Neural crest cell (in vitro differentiated cells): ENCODE data around the gene TECTA. TPM values are rescaled to one million over a fixed set of nuclear protein-coding genes. Genes with fewer than 3 reads are reported as not detected.

ENCODE experiments used
- DNase-seq: peaks from one replicate; pipeline ENCODE4 v3.0.0; 2021; ENCODE audit warnings: low read depth, mixed read lengths, low spot score
- H3K27ac Mint-ChIP-seq: one replicate; pipeline ENCODE4 v1.8.0; 2021; ENCODE audit warnings: mild to moderate bottlenecking, mixed read lengths; ENCODE audit not compliant: unreplicated experiment
- H3K27me3 Mint-ChIP-seq: 2 replicates; pipeline ENCODE4 v1.8.0; 2021; ENCODE audit warnings: low read depth, mild to moderate bottlenecking, mixed read lengths
- H3K36me3 Mint-ChIP-seq: 2 replicates; pipeline ENCODE4 v1.8.0; 2021; ENCODE audit warnings: low read depth, mild to moderate bottlenecking, mixed read lengths
- H3K4me1 Mint-ChIP-seq: 2 replicates; pipeline ENCODE4 v1.8.0; 2021; ENCODE audit warnings: mixed read lengths
- H3K4me3 Mint-ChIP-seq: one replicate; pipeline ENCODE4 v1.8.0; 2021; ENCODE audit warnings: mild to moderate bottlenecking, mixed read lengths
- H3K9me3 Mint-ChIP-seq: 2 replicates; pipeline ENCODE4 v1.8.0; 2021; ENCODE audit warnings: mixed read lengths
- CTCF ChIP-seq: fragments of 200-600 bp; sonication (generic); conservative IDR thresholded peaks from 2 replicates; pipeline ENCODE4 v1.5.0; 2021; ENCODE audit warnings: antibody characterized with exemption, mild to moderate bottlenecking
- total RNA-seq: library from RNA; stranded (reverse); gene quantifications from 2 replicates; pipeline ENCODE4 v1.2.1, GENCODE V29; 2021

TECTA gene
- total RNA-seq, 1 donor from 2014 or later: 1.5 TPM

- Mint-ChIP-seq H3K27ac (no peak overlapping the region), H3K36me3 (no peaks in the 10 kb centered on the region), H3K27me3 (no peaks in the 10 kb centered on the region), H3K4me3 (no peak overlapping the region), H3K4me1 (no peaks in the 10 kb centered on the region), H3K9me3 (peaks cover 4% of the 10 kb centered on the region)
- TF ChIP-seq CTCF: no peak
- no peak for DNase-seq
Measured at GRCh38 chr11:121212536-121213361, 111.7 kb downstream of the TECTA start.

GRCh38 chr11:121213362-121213893 is 112.4 kb downstream of the TECTA start:
- H3K27ac Mint-ChIP-seq: no peak overlapping the region
- peaks cover 4% of the 10 kb centered on the region for H3K9me3 Mint-ChIP-seq
- H3K27me3 Mint-ChIP-seq: no peaks in the 10 kb centered on the region
- no peak for TF ChIP-seq CTCF
- no peak for DNase-seq
- no peaks in the 10 kb centered on the region for H3K4me1 Mint-ChIP-seq
- H3K36me3 Mint-ChIP-seq: no peaks in the 10 kb centered on the region
- no peak overlapping the region for H3K4me3 Mint-ChIP-seq

GRCh38 chr11:121214861-121215260 is 113.8 kb downstream of the TECTA start:
- no peak for DNase-seq
- Mint-ChIP-seq H3K36me3 (no peaks in the 10 kb centered on the region), H3K27me3 (no peaks in the 10 kb centered on the region), H3K9me3 (peaks cover 4% of the 10 kb centered on the region), H3K4me1 (no peaks in the 10 kb centered on the region), H3K4me3 (no peak overlapping the region), H3K27ac (no peak overlapping the region)
- TF ChIP-seq CTCF: no peak

GRCh38 chr11:121221496-121222200 is 120.6 kb downstream of the TECTA start:
- TF ChIP-seq CTCF: no peak
- Mint-ChIP-seq H3K36me3 (no peaks in the 10 kb centered on the region), H3K4me1 (no peaks in the 10 kb centered on the region), H3K27ac (no peak overlapping the region), H3K9me3 (no peaks in the 10 kb centered on the region), H3K4me3 (no peak overlapping the region), H3K27me3 (no peaks in the 10 kb centered on the region)
- DNase-seq: no peak

- Mint-ChIP-seq H3K4me3 (no peak overlapping the region), H3K27me3 (no peaks in the 10 kb centered on the region), H3K36me3 (no peaks in the 10 kb centered on the region), H3K9me3 (peaks cover 5% of the 10 kb centered on the region), H3K4me1 (no peaks in the 10 kb centered on the region), H3K27ac (no peak overlapping the region)
- no peak for DNase-seq
- no peak for TF ChIP-seq CTCF
Measured at GRCh38 chr11:121223161-121223560, 122.1 kb downstream of the TECTA start.
